Amygdala (tissue), 56 donors: ENCODE results near the gene MRPS25.
"Not testable (repeated sequence)": the region's sequence is repeated elsewhere in the genome, so short reads cannot be mapped to it uniquely, and the experiment has no call there.

Experiments used
- DNase-seq, 56 donors: peaks; one replicate each; lab custom pipeline; 2025; lab: John Stamatoyannopoulos, UW

MRPS25 gene

GRCh38 chr3:15049584-15049983 lies 15.5 kb downstream of the MRPS25 start:
- no peak for DNase-seq

- no peak for DNase-seq
Observed at GRCh38 chr3:15045667-15046066, 19.4 kb downstream of the MRPS25 start.

GRCh38 chr3:15044326-15044725 lies 20.8 kb downstream of the MRPS25 start:
- DNase-seq, result no peak

- DNase-seq, result no peak
Observed at GRCh38 chr3:15043408-15044171, 21.5 kb downstream of the MRPS25 start.

GRCh38 chr3:15042936-15043335 lies 22.2 kb downstream of the MRPS25 start:
- no peak for DNase-seq

GRCh38 chr3:15041950-15042349 lies 23.2 kb downstream of the MRPS25 start:
- DNase-seq, result no peak

GRCh38 chr3:15040844-15041243 lies 24.3 kb downstream of the MRPS25 start:
- DNase-seq, result no peak

- DNase-seq, result no peak
Observed at GRCh38 chr3:15038306-15038705, 26.8 kb downstream of the MRPS25 start.

- no peak for DNase-seq
Observed at GRCh38 chr3:15033103-15033502, 32.0 kb downstream of the MRPS25 start.

GRCh38 chr3:15032650-15033049 lies 32.5 kb downstream of the MRPS25 start:
- no peak for DNase-seq

GRCh38 chr3:15029625-15030024 lies 35.5 kb downstream of the MRPS25 start:
- no peak for DNase-seq

GRCh38 chr3:15023719-15024118 lies 41.4 kb downstream of the MRPS25 start:
- no peak for DNase-seq

GRCh38 chr3:15023249-15023648 lies 41.9 kb downstream of the MRPS25 start:
- no peak for DNase-seq

- DNase-seq, result no peak
Observed at GRCh38 chr3:15017191-15017590, 47.9 kb downstream of the MRPS25 start.

GRCh38 chr3:15015456-15015855 lies 49.7 kb downstream of the MRPS25 start:
- DNase-seq, result no peak

- DNase-seq, result no peak
Observed at GRCh38 chr3:15014606-15015328, 50.3 kb downstream of the MRPS25 start.

- DNase-seq, result no peak
Observed at GRCh38 chr3:15011174-15011573, 53.9 kb downstream of the MRPS25 start.

- no peak for DNase-seq
Observed at GRCh38 chr3:15010664-15011063, 54.5 kb downstream of the MRPS25 start.

- DNase-seq, result no peak
Observed at GRCh38 chr3:15009167-15009566, 55.9 kb downstream of the MRPS25 start.

- no peak for DNase-seq
Observed at GRCh38 chr3:15007681-15008141, 57.4 kb downstream of the MRPS25 start.

- not testable (repeated sequence) for DNase-seq
Observed at GRCh38 chr3:14999182-14999581, 65.9 kb downstream of the MRPS25 start.
